Measurements from ENCODE around the gene NHS. TPM values are rescaled to one million over a fixed set of nuclear protein-coding genes. Genes with fewer than 3 reads are reported as not detected.

NHS gene
- total RNA-seq, 6 experiments from 2014 or later = 0.06 to 0.27 (median 0.12) TPM

DNA sequence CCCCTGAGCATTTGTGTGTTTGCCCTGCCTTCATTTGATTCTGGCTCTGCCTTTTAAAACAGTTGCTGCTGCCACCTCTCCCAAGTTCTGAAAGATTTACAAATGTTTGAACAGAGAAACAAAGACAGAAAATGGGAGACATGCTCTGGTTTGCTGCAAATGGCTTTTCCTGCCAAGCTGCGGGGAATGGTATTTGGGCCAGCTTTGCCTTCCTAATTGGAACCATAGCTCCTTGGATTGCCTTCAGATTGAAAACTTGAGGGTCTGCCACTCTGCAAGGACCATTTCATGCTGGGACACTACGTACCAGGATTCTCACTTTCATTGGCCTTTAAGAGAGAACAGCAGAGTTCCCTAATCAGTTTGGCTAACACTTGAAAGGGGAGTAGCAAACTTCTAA is 74.9 kb downstream of the NHS start:
- intact Hi-C loops (cut with DNase I) = no loop called here
- no peak for ATAC-seq
- TF ChIP-seq, protein P1, sequence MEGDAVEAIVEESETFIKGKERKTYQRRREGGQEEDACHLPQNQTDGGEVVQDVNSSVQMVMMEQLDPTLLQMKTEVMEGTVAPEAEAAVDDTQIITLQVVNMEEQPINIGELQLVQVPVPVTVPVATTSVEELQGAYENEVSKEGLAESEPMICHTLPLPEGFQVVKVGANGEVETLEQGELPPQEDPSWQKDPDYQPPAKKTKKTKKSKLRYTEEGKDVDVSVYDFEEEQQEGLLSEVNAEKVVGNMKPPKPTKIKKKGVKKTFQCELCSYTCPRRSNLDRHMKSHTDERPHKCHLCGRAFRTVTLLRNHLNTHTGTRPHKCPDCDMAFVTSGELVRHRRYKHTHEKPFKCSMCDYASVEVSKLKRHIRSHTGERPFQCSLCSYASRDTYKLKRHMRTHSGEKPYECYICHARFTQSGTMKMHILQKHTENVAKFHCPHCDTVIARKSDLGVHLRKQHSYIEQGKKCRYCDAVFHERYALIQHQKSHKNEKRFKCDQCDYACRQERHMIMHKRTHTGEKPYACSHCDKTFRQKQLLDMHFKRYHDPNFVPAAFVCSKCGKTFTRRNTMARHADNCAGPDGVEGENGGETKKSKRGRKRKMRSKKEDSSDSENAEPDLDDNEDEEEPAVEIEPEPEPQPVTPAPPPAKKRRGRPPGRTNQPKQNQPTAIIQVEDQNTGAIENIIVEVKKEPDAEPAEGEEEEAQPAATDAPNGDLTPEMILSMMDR (IDR thresholded peaks at IDR 0.05) = no peak
- no peak for TF ChIP-seq POLR2A (IDR thresholded peaks at IDR 0.05)
- Histone ChIP-seq H3K27ac (no peak overlapping the region), H3K9me3 (no peaks in the 10 kb centered on the region), H3K36me3 (no peaks in the 10 kb centered on the region), H3K4me3 (no peak overlapping the region), H3K4me1 (no peaks in the 10 kb centered on the region), H3K27me3 (peaks cover 0 to 5% of the 10 kb centered on the region in 2 donors)
- 80% methylated on average over 2 of the region's 2 CpGs for WGBS (ENCODE audit: insufficient coverage, low coverage, low lambda C conversion rate, missing lambda C conversion rate)
- no peak for DNase-seq

DNA sequence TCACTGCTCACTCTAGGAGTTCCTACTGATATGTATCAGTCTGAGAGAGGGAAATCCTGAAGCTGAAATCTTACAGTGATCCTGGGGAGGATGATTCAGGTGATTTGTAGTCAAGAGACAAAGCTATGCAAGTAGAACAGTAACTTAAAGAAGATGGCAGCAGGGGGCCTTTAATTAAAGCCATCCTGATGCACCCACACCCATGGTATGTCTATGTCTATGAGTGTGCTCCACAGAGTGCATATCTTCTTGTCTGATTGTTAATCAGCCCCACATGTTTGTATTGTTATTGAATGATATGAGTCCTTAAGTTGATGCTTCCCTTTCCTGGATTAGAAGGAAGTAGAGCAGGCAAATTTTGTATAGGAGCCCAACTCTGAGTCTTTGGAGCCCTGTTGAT is 78.8 kb downstream of the NHS start:
- intact Hi-C loops (cut with DNase I) = no loop called here
- no peaks in the 10 kb centered on the region for H3K4me1 ChIP-seq
- TF ChIP-seq, protein P1 (IDR thresholded peaks at IDR 0.05) = no peak
- TF ChIP-seq POLR2A (IDR thresholded peaks at IDR 0.05) = no peak

DNA sequence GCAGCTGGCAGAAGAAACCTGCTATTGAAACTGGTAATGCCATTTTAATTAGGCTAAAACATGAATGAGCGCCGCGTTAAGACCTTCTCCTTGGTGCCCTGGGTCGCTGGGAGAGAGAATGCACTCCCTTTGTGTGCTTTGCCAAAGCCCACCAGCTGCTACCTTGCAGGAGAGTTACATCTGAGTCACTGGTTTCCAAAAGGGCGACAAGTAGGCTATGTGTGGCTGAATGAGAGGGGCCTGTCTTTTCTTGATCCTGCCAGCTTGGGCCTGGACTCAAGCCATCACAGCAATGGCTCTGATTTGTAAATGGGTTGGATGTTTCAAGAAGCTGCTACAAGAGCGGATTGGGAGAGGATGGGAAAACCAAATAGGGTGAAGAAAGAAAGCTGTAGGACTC is 81.5 kb downstream of the NHS start:
- no peaks in the 10 kb centered on the region for H3K4me1 ChIP-seq
- DNase-seq (no peak), ATAC-seq (no peak)
- intact Hi-C loops (cut with DNase I) = no loop called here
- no peak overlapping the region for H3K4me3 ChIP-seq
- 35% methylated on average over 6 of the region's 6 CpGs for WGBS (ENCODE audit: insufficient coverage, low coverage, low lambda C conversion rate, missing lambda C conversion rate)
- no peaks in the 10 kb centered on the region for H3K36me3 ChIP-seq
- no peak overlapping the region for H3K27ac ChIP-seq
- no peaks in the 10 kb centered on the region for H3K9me3 ChIP-seq
- TF ChIP-seq, protein P1 (IDR thresholded peaks at IDR 0.05) = no peak
- TF ChIP-seq POLR2A (IDR thresholded peaks at IDR 0.05) = no peak
- H3K27me3 ChIP-seq = no peaks in the 10 kb centered on the region

More for the DNA sequence above, 78.8 kb downstream of the NHS start:
- Histone ChIP-seq H3K27me3 (peaks cover 0 to under 1% of the 10 kb centered on the region in 2 donors), H3K4me3 (no peak overlapping the region), H3K36me3 (no peaks in the 10 kb centered on the region), H3K27ac (no peak overlapping the region), H3K9me3 (no peaks in the 10 kb centered on the region)
- ATAC-seq (no peak), DNase-seq (no peak)

DNA sequence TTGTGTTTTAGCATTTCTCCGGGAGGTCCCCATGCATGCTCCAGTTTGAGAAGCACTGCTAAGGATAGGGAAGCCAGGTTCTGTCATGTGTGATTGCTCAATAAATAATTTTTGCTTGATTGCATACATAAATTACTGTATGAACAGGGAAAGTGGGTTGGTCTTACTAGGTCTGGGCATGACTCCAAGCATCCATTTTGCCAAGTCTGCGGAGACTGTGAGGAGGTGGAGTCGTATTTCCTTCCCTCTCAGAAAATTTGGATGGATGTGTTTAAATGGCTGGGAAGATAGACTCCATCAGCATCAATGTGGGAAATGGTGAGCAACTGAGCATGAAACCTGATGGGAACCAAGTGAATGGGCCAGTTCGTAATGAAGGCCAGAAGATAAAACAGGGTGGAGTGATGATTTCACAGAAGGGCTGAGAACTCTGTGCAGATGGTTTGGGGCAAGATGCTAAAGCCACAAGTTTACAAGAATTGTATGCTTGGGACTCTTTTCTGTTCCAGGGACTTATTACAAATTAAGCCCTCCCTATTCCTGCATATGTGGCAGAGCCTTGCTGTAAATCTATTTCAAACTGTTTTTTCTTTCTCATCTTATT is 84.1 kb downstream of the NHS start:
- Histone ChIP-seq H3K4me3 (no peak overlapping the region), H3K27me3 (no peaks in the 10 kb centered on the region), H3K4me1 (no peaks in the 10 kb centered on the region), H3K27ac (no peak overlapping the region), H3K36me3 (no peaks in the 10 kb centered on the region), H3K9me3 (no peaks in the 10 kb centered on the region)
- intact Hi-C loops (cut with DNase I) = no loop called here
- DNase-seq (no peak), ATAC-seq (no peak)
- no peak for TF ChIP-seq POLR2A (IDR thresholded peaks at IDR 0.05)
- TF ChIP-seq, protein P1 (IDR thresholded peaks at IDR 0.05) = no peak
- WGBS (ENCODE audit: insufficient coverage, low coverage, low lambda C conversion rate, missing lambda C conversion rate) = 71% methylated on average over 3 of the region's 4 CpGs

DNA sequence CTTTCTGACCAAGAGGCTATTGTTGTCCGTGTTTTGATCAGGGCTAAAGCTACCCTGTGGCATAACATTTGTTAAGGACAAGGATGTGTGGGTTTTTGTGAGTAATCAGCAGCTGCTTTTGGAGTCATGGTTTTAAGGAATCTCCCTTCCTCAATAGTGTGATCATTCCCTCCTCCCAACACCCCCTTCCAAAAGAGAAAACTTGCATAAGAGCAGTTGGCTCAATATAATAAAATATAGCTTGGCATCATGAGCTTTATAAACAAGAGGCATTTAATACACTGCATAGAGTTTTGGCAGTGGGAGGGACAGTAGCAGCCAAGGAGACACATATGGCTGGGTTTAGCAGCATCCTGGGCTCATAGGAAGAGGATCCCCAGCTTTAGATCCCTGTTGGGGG is 84.7 kb downstream of the NHS start:
- H3K27ac ChIP-seq = no peak overlapping the region
- no peak for DNase-seq
- no peaks in the 10 kb centered on the region for H3K36me3 ChIP-seq
- ATAC-seq = no peak
- H3K4me3 ChIP-seq = no peak overlapping the region
- TF ChIP-seq, protein P1 (IDR thresholded peaks at IDR 0.05) = no peak
- no peak for TF ChIP-seq POLR2A (IDR thresholded peaks at IDR 0.05)
- H3K4me1 ChIP-seq = no peaks in the 10 kb centered on the region
- intact Hi-C loops (cut with DNase I) = no loop called here
- 28% methylated on average over 1 of the region's 1 CpG for WGBS (ENCODE audit: insufficient coverage, low coverage, low lambda C conversion rate, missing lambda C conversion rate)
- H3K9me3 ChIP-seq = no peaks in the 10 kb centered on the region
- H3K27me3 ChIP-seq = no peaks in the 10 kb centered on the region
